Fibroblast of lung (primary cell): ENCODE results near the gene MCOLN1. TPM values are rescaled to one million over a fixed set of nuclear protein-coding genes. Genes with fewer than 3 reads are reported as not detected.

Source experiments
- DNase-seq, 2 donors: peaks; one replicate each; pipeline versions ENCODE4 v3.0.0 to v3.0.0-alpha.2; 2010; ENCODE audit warnings: low read depth in 2 of 2
- H2AFZ ChIP-seq: 2 replicates; pipeline ENCODE4 v1.5.1; 2012; ENCODE audit warnings: low read length, control low read depth, inconsistent platforms
- H3K27ac ChIP-seq: 2 replicates; pipeline ENCODE4 v1.5.1; 2011; ENCODE audit warnings: low read length, control low read depth; ENCODE audit not compliant: insufficient read depth
- H3K27me3 ChIP-seq: 2 replicates; pipeline ENCODE4 v1.5.1; 2011; ENCODE audit warnings: mild to moderate bottlenecking, low read length; ENCODE audit not compliant: control insufficient read depth, insufficient read depth
- H3K36me3 ChIP-seq: 2 replicates; pipeline ENCODE4 v1.5.1; 2011; ENCODE audit warnings: low read length; ENCODE audit not compliant: control insufficient read depth, insufficient read depth
- H3K4me1 ChIP-seq: 2 replicates; pipeline ENCODE4 v1.5.1; 2011; ENCODE audit warnings: low read length; ENCODE audit not compliant: control insufficient read depth, insufficient read depth; ENCODE audit errors: extremely low read depth
- H3K4me2 ChIP-seq: 2 replicates; pipeline ENCODE4 v1.5.1; 2011; ENCODE audit warnings: low read length, control low read depth; ENCODE audit not compliant: insufficient read depth; ENCODE audit errors: extremely low read depth
- H3K4me3 ChIP-seq, 4 experiments: fragments of 200-600 bp in 1 of 4; sonication (generic) in 1 of 4; replicated peaks in 1 of 4; 2 replicates each; pipeline ENCODE4 v1.5.1; 2011 to 2016; ENCODE audit warnings: low read length in 4 of 4, low read depth in 3 of 4, mild to moderate bottlenecking in 3 of 4, control low read depth in 2 of 4, inconsistent platforms in 1 of 4, mixed read lengths in 1 of 4; ENCODE audit not compliant: insufficient read depth in 1 of 4; ENCODE audit errors: control extremely low read depth in 1 of 4
- H3K79me2 ChIP-seq: 2 replicates; pipeline ENCODE4 v1.5.1; 2012; ENCODE audit warnings: mild to moderate bottlenecking, low read length, inconsistent platforms; ENCODE audit not compliant: control insufficient read depth, insufficient read depth
- H3K9ac ChIP-seq: 2 replicates; pipeline ENCODE4 v1.5.1; 2011; ENCODE audit warnings: mild to moderate bottlenecking, low read length, control low read depth; ENCODE audit not compliant: insufficient read depth
- H3K9me3 ChIP-seq: 2 replicates; pipeline ENCODE4 v1.5.1; 2012; ENCODE audit warnings: low read depth, low read length; ENCODE audit not compliant: control insufficient read depth, insufficient read depth
- H4K20me1 ChIP-seq: 2 replicates; pipeline ENCODE4 v1.5.1; 2011; ENCODE audit warnings: low read length; ENCODE audit not compliant: control insufficient read depth, insufficient read depth; ENCODE audit errors: extremely low read depth
- EZH2 ChIP-seq: IDR thresholded peaks from 2 replicates; pipeline ENCODE4 v1.5.1; 2012; ENCODE audit warnings: low read length, control low read depth, mild to moderate bottlenecking; ENCODE audit errors: missing control alignments
- polyA plus RNA-seq, 2 donors: library from polyadenylated mRNA; depleted of rRNA in 1 of 2; stranded (reverse) in 1 of 2; unstranded in 1 of 2; fragments of >200 nt; gene quantifications; 2 replicates each; pipeline ENCODE4 v1.2.1, GENCODE V29; 2011 to 2012; ENCODE audit warnings: missing spikeins in 1 of 2
- total RNA-seq: library from RNA; depleted of rRNA; stranded (reverse); fragments of >200 nt; gene quantifications from 2 replicates; pipeline ENCODE4 v1.2.1, GENCODE V29; 2014
- TF ChIP-seq, protein P1 (sequence below), 2 donors: IDR thresholded peaks in 1 of 2; conservative IDR thresholded peaks in 1 of 2; 1 replicate in 1 of 2; 2 replicates in 1 of 2; pipeline ENCODE4 v1.5.1; 2011 to 2012; ENCODE audit warnings: low read length in 2 of 2, control low read depth in 1 of 2, inconsistent platforms in 1 of 2, low read depth in 1 of 2, mild to moderate bottlenecking in 1 of 2

Gene MCOLN1
- total and polyA plus RNA-seq, 2 donors (not counting 1 experiment from before 2014, with no cell fraction given), result 4.0 to 15.1 TPM

- no peaks in the 10 kb centered on the region for H4K20me1 ChIP-seq
- no peak overlapping the region for H3K4me3 ChIP-seq
- H3K27ac ChIP-seq, result no peak overlapping the region
- no peak for DNase-seq
- H3K79me2 ChIP-seq, result no peaks in the 10 kb centered on the region
- no peak overlapping the region for H3K4me2 ChIP-seq
- no peaks in the 10 kb centered on the region for H3K4me1 ChIP-seq
- H3K9ac ChIP-seq, result no peak overlapping the region
- H3K36me3 ChIP-seq, result no peaks in the 10 kb centered on the region
- TF ChIP-seq, protein P1, sequence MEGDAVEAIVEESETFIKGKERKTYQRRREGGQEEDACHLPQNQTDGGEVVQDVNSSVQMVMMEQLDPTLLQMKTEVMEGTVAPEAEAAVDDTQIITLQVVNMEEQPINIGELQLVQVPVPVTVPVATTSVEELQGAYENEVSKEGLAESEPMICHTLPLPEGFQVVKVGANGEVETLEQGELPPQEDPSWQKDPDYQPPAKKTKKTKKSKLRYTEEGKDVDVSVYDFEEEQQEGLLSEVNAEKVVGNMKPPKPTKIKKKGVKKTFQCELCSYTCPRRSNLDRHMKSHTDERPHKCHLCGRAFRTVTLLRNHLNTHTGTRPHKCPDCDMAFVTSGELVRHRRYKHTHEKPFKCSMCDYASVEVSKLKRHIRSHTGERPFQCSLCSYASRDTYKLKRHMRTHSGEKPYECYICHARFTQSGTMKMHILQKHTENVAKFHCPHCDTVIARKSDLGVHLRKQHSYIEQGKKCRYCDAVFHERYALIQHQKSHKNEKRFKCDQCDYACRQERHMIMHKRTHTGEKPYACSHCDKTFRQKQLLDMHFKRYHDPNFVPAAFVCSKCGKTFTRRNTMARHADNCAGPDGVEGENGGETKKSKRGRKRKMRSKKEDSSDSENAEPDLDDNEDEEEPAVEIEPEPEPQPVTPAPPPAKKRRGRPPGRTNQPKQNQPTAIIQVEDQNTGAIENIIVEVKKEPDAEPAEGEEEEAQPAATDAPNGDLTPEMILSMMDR (conservative IDR thresholded peaks at IDR 0.05 in 1 of 2, IDR thresholded peaks at IDR 0.05 in 1 of 2; ENCODE audit: low read depth in 1 of 2, low read length in 2 of 2), result no peak
- TF ChIP-seq EZH2, result no peak
- H2AFZ ChIP-seq, result no peak overlapping the region
- no peaks in the 10 kb centered on the region for H3K9me3 ChIP-seq
- H3K27me3 ChIP-seq, result no peaks in the 10 kb centered on the region
These were observed 55.7 kb downstream of the MCOLN1 start for GRCh38 chr19:7578127-7578526.

GRCh38 chr19:7579182-7579581 is 56.8 kb downstream of the MCOLN1 start:
- H3K9me3 ChIP-seq, result no peaks in the 10 kb centered on the region
- no peak overlapping the region for H3K4me2 ChIP-seq
- no peaks in the 10 kb centered on the region for H3K36me3 ChIP-seq
- no peak for DNase-seq
- no peak overlapping the region for H3K4me3 ChIP-seq
- H3K4me1 ChIP-seq, result no peaks in the 10 kb centered on the region
- no peak overlapping the region for H2AFZ ChIP-seq
- H3K9ac ChIP-seq, result no peak overlapping the region
- H3K27me3 ChIP-seq, result no peaks in the 10 kb centered on the region
- H3K79me2 ChIP-seq, result no peaks in the 10 kb centered on the region
- H3K27ac ChIP-seq, result no peak overlapping the region
- TF ChIP-seq, protein P1 (conservative IDR thresholded peaks at IDR 0.05 in 1 of 2, IDR thresholded peaks at IDR 0.05 in 1 of 2; ENCODE audit: low read depth in 1 of 2, low read length in 2 of 2), result no peak
- TF ChIP-seq EZH2, result no peak
- H4K20me1 ChIP-seq, result no peaks in the 10 kb centered on the region

DNA sequence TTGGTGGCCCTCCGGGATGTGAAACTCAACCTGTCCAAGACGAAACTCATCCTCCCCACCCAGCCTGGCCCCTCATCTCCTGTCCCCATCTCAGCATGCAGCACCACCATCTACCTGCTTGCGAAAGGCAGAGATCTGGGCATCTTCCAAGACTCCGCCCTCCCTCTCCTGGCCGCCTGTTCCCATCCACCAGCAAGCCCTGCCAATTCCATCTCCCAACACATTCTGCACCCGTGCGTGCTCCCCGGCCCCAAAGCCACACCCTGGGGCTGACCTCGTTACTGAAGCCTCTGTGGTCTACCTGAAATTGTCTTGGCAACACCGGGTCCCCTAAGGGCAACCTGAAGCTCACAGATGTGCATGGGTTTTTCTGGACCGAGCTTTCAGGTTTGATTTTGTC is 60.0 kb downstream of the MCOLN1 start:
- no peaks in the 10 kb centered on the region for H4K20me1 ChIP-seq
- TF ChIP-seq EZH2, result no peak
- TF ChIP-seq, protein P1 (conservative IDR thresholded peaks at IDR 0.05 in 1 of 2, IDR thresholded peaks at IDR 0.05 in 1 of 2; ENCODE audit: low read depth in 1 of 2, low read length in 2 of 2), result no peak

More for the DNA sequence above, 60.0 kb downstream of the MCOLN1 start:
- Histone ChIP-seq H3K79me2 (no peaks in the 10 kb centered on the region), H3K4me2 (no peak overlapping the region), H3K4me3 (no peak overlapping the region), H3K9ac (no peak overlapping the region), H3K27ac (no peak overlapping the region), H3K4me1 (no peaks in the 10 kb centered on the region), H3K27me3 (no peaks in the 10 kb centered on the region), H3K36me3 (no peaks in the 10 kb centered on the region), H3K9me3 (no peaks in the 10 kb centered on the region), H2AFZ (no peak overlapping the region)
- DNase-seq, result no peak

Other genes with a start within 250 kb of the MCOLN1 start
- 23.9 and 25.4 TPM in 2 replicates for gene INSR, start 228.2 kb upstream of the MCOLN1 start, total RNA-seq
- 2.3 and 3.7 TPM in 2 replicates for gene INSR, start 228.2 kb upstream of the MCOLN1 start, polyA plus RNA-seq
- 33.1 and 45.1 TPM in 2 replicates for gene ARHGEF18, start 173.7 kb upstream of the MCOLN1 start, total RNA-seq
- 6.1 and 7.8 TPM in 2 replicates for gene ARHGEF18, start 173.7 kb upstream of the MCOLN1 start, polyA plus RNA-seq
- 3.8 and 3.9 TPM in 2 replicates for gene PEX11G, start 33.6 kb upstream of the MCOLN1 start, total RNA-seq
- gene PEX11G, start 33.6 kb upstream of the MCOLN1 start, polyA plus RNA-seq, result 1.2 and 1.5 TPM in 2 replicates
- gene ZNF358, start 6.5 kb upstream of the MCOLN1 start, total RNA-seq, result 16.2 and 16.7 TPM in 2 replicates
- 24.0 and 26.8 TPM in 2 replicates for gene ZNF358, start 6.5 kb upstream of the MCOLN1 start, polyA plus RNA-seq
- gene PNPLA6, start 13.1 kb downstream of the MCOLN1 start, total RNA-seq, result 61.9 and 89.2 TPM in 2 replicates
- 20.9 and 34.2 TPM in 2 replicates for gene PNPLA6, start 13.1 kb downstream of the MCOLN1 start, polyA plus RNA-seq
- not detected in 2 replicates for gene CAMSAP3, start 73.2 kb downstream of the MCOLN1 start, total RNA-seq
- gene CAMSAP3, start 73.2 kb downstream of the MCOLN1 start, polyA plus RNA-seq, result not detected in 2 replicates
- gene XAB2, start 106.9 kb downstream of the MCOLN1 start, total RNA-seq, result 19.0 and 28.2 TPM in 2 replicates
- gene XAB2, start 106.9 kb downstream of the MCOLN1 start, polyA plus RNA-seq, result 12.5 and 16.5 TPM in 2 replicates
- gene PET100, start 107.2 kb downstream of the MCOLN1 start, total RNA-seq, result 15.7 and 16.9 TPM in 2 replicates
- 37.5 and 38.8 TPM in 2 replicates for gene PET100, start 107.2 kb downstream of the MCOLN1 start, polyA plus RNA-seq
- not detected in 2 replicates for gene PCP2, start 111.1 kb downstream of the MCOLN1 start, total RNA-seq
- gene PCP2, start 111.1 kb downstream of the MCOLN1 start, polyA plus RNA-seq, result not detected in 2 replicates
- 2.8 and 4.6 TPM in 2 replicates for gene STXBP2, start 114.5 kb downstream of the MCOLN1 start, total RNA-seq
- gene STXBP2, start 114.5 kb downstream of the MCOLN1 start, polyA plus RNA-seq, result 4.6 and 5.3 TPM in 2 replicates
- not detected in 2 replicates for gene RETN, start 146.4 kb downstream of the MCOLN1 start, total RNA-seq
- gene RETN, start 146.4 kb downstream of the MCOLN1 start, polyA plus RNA-seq, result not detected in 2 replicates
- gene MCEMP1, start 154.5 kb downstream of the MCOLN1 start, total RNA-seq, result not detected in 2 replicates
- not detected in 2 replicates for gene MCEMP1, start 154.5 kb downstream of the MCOLN1 start, polyA plus RNA-seq
- gene TRAPPC5, start 158.2 kb downstream of the MCOLN1 start, total RNA-seq, result 49.6 and 103 TPM in 2 replicates
- gene TRAPPC5, start 158.2 kb downstream of the MCOLN1 start, polyA plus RNA-seq, result 19.4 and 22.2 TPM in 2 replicates
- gene FCER2, start 179.5 kb downstream of the MCOLN1 start, total RNA-seq, result not detected in 2 replicates
- gene FCER2, start 179.5 kb downstream of the MCOLN1 start, polyA plus RNA-seq, result not detected in 2 replicates
- gene CLEC4G, start 209.5 kb downstream of the MCOLN1 start, total RNA-seq, result not detected in 2 replicates
- not detected in 2 replicates for gene CLEC4G, start 209.5 kb downstream of the MCOLN1 start, polyA plus RNA-seq
- not detected in 2 replicates for gene CD209, start 224.9 kb downstream of the MCOLN1 start, total RNA-seq
- gene CD209, start 224.9 kb downstream of the MCOLN1 start, polyA plus RNA-seq, result not detected in 2 replicates
- not detected in 2 replicates for gene CLEC4M, start 240.6 kb downstream of the MCOLN1 start, total RNA-seq
- not detected in 2 replicates for gene CLEC4M, start 240.6 kb downstream of the MCOLN1 start, polyA plus RNA-seq